Measurements from ENCODE around the gene ATP2A2.
"Not testable (repeated sequence)": the region's sequence is repeated elsewhere in the genome, so short reads cannot be mapped to it uniquely, and the experiment has no call there.

The ATP2A2 gene

GRCh38 chr12:110370732-110371231 lies 89.7 kb downstream of the ATP2A2 start:
- DNase-seq = no peak

GRCh38 chr12:110371408-110372055 lies 90.5 kb downstream of the ATP2A2 start:
- peak in 1 of 2 donors; percentile 37 for DNase-seq

GRCh38 chr12:110372056-110372425 lies 91.0 kb downstream of the ATP2A2 start:
- no peak for DNase-seq

- DNase-seq = no peak
Observed at GRCh38 chr12:110373025-110373424, 92.0 kb downstream of the ATP2A2 start.

- no peak for DNase-seq
Observed at GRCh38 chr12:110373425-110373824, 92.4 kb downstream of the ATP2A2 start.

- no peak for DNase-seq
Observed at GRCh38 chr12:110373962-110374611, 93.0 kb downstream of the ATP2A2 start.

GRCh38 chr12:110378131-110378790 lies 97.2 kb downstream of the ATP2A2 start:
- not testable (repeated sequence) for DNase-seq

- DNase-seq = no peak
Observed at GRCh38 chr12:110379197-110379596, 98.2 kb downstream of the ATP2A2 start.

GRCh38 chr12:110379631-110380030 lies 98.6 kb downstream of the ATP2A2 start:
- no peak for DNase-seq

GRCh38 chr12:110382683-110383082 lies 101.6 kb downstream of the ATP2A2 start:
- DNase-seq = no peak
